Spleen (tissue), 7 donors: ENCODE results near the gene CPOX.

Source experiments
- POLR2A ChIP-seq, 3 donors: fragments of 450-650 bp; IDR thresholded peaks; one replicate each; pipeline ENCODE4 v1.5.1; 2017; ENCODE audit warnings: antibody characterized with exemption in 3 of 3, mild to moderate bottlenecking in 1 of 3
- POLR2AphosphoS5 ChIP-seq, 3 donors: sonication (generic); formaldehyde crosslinking; IDR thresholded peaks; one replicate each; pipeline ENCODE4 v1.5.1; 2017; ENCODE audit warnings: antibody characterized with exemption in 3 of 3
- TF ChIP-seq, protein P1 (sequence below), 11 experiments: fragments of 200-600 bp in 7 of 11; fragments of 450-650 bp in 4 of 11; sonication (generic) in 4 of 11; IDR thresholded peaks in 8 of 11; conservative IDR thresholded peaks in 3 of 11; 1 replicate in 7 of 11; 2 replicates in 4 of 11; pipeline versions ENCODE4 v1.4.0 to v1.8.0; 2016 to 2021; ENCODE audit warnings: antibody characterized with exemption in 11 of 11, inconsistent platforms in 4 of 11, mild to moderate bottlenecking in 1 of 11
- donor health status: DM: no; HTN: no; CAD: no; lungs with moderate emphysema.
- donor health status: DM: no; HTN: no; CAD: no.
- donor health status: DM: no; HTN: no; CAD: no.

DNA sequence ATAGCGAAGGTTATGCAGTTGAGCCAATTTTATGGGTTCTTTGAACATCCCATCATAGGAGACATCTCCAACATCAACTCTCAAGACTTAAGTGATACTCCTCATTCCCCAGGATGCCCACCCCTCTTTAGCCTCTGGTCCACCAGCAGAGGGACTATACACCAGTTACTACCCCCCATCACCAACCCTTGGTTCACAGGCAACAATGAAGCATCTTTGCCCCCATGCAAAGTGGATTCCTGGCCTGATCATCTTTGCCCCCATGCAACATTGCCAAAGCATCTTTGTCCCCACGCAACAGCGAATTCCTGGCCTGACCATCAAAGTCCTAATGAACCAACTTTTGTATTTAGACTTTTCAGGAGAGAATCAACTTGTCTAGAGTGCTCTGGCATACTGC is 42.6 kb downstream of the CPOX start:
- TF ChIP-seq POLR2A (IDR thresholded peaks at IDR 0.05) = no peak
- TF ChIP-seq, protein P1, sequence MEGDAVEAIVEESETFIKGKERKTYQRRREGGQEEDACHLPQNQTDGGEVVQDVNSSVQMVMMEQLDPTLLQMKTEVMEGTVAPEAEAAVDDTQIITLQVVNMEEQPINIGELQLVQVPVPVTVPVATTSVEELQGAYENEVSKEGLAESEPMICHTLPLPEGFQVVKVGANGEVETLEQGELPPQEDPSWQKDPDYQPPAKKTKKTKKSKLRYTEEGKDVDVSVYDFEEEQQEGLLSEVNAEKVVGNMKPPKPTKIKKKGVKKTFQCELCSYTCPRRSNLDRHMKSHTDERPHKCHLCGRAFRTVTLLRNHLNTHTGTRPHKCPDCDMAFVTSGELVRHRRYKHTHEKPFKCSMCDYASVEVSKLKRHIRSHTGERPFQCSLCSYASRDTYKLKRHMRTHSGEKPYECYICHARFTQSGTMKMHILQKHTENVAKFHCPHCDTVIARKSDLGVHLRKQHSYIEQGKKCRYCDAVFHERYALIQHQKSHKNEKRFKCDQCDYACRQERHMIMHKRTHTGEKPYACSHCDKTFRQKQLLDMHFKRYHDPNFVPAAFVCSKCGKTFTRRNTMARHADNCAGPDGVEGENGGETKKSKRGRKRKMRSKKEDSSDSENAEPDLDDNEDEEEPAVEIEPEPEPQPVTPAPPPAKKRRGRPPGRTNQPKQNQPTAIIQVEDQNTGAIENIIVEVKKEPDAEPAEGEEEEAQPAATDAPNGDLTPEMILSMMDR (IDR thresholded peaks at IDR 0.05 in 8 of 11, conservative IDR thresholded peaks at IDR 0.05 in 3 of 11) = no peak
- no peak for TF ChIP-seq POLR2AphosphoS5 (IDR thresholded peaks at IDR 0.05)
